HepG2 (cell line): ENCODE data around the gene HDLBP. TPM values are rescaled to one million over a fixed set of nuclear protein-coding genes. Genes with fewer than 3 reads are reported as not detected.

Source experiments
- ATAC-seq: fragments of 200-7000 bp; cut with Tn5 transposase; 3 replicates; pipeline ENCODE4 v1.9.1; 2020; ENCODE audit warnings: mild to moderate bottlenecking, moderate library complexity
- BruUV-seq: library from RNA; stranded (reverse); fragments of 400-500 nt; replicated peaks from 2 replicates; lab custom pipeline; 2021; lab: Mats Ljungman, UMichigan
- CTCF ChIA-PET: fragments of 300-600 bp; formaldehyde crosslinking; extraction: SDS; loops from one replicate; lab custom pipeline; 2021; ENCODE audit warnings: low total read pairs, inconsistent platforms, low intra/inter-chr PET ratio; lab: Yijun Ruan, JAX
- POLR2A ChIA-PET: fragments of 350-600 bp; sonication (Branson Sonifier 250); formaldehyde crosslinking; loops from one replicate; lab custom pipeline; 2020; ENCODE audit warnings: antibody characterized with exemption, inconsistent platforms; lab: Yijun Ruan, JAX
- DNase-seq: peaks from one replicate; pipeline ENCODE4 v3.0.0-alpha.2; 2015; ENCODE audit warnings: low spot score
- FAIRE-seq: peaks from 3 replicates; lab custom pipeline; 2011; peaks lifted over from hg19 to GRCh38; lab: Jason Lieb, UNC
- H2AFZ ChIP-seq: one replicate; pipeline ENCODE4 v1.6.1; 2011; ENCODE audit warnings: low read length, inconsistent platforms
- H3K27ac ChIP-seq: fragments of 300-600 bp; 3 replicates; pipeline ENCODE4 v1.8.0; 2011; ENCODE audit warnings: mixed run types, mild to moderate bottlenecking, mixed read lengths, low read length, inconsistent platforms; ENCODE audit not compliant: insufficient read depth; ENCODE audit errors: extremely low read length
- H3K27me3 ChIP-seq, 2 experiments: fragments of 200-600 bp in 1 of 2; 2 replicates in 1 of 2; 3 replicates in 1 of 2; pipeline versions ENCODE4 v1.6.0 to v1.8.0; 2011; ENCODE audit warnings: low read length in 2 of 2, mild to moderate bottlenecking in 2 of 2, moderate library complexity in 2 of 2, inconsistent platforms in 1 of 2; ENCODE audit not compliant: insufficient read depth in 2 of 2, control insufficient read depth in 1 of 2
- H3K36me3 ChIP-seq, 2 experiments: fragments of 200-600 bp in 1 of 2; replicated peaks in 1 of 2; 2 replicates in 1 of 2; 3 replicates in 1 of 2; pipeline versions ENCODE4 v1.5.1 to v1.8.0; 2011; ENCODE audit warnings: low read length in 2 of 2, inconsistent platforms in 1 of 2; ENCODE audit not compliant: insufficient read depth in 2 of 2, control insufficient read depth in 1 of 2
- H3K4me1 ChIP-seq: 2 replicates; pipeline ENCODE4 v1.5.1; 2012; ENCODE audit warnings: low read length, inconsistent platforms; ENCODE audit not compliant: insufficient read depth
- H3K4me2 ChIP-seq: 2 replicates; pipeline ENCODE4 v1.6.0; 2011; ENCODE audit warnings: low read depth, low read length, inconsistent platforms
- H3K4me3 ChIP-seq, 3 experiments: fragments of 200-600 bp in 1 of 3; sonication (generic), shearing (Covaris generic) in 1 of 3; replicated peaks in 1 of 3; 2 replicates each; pipeline ENCODE4 v1.5.1; 2011 to 2016; ENCODE audit warnings: low read length in 3 of 3, inconsistent platforms in 2 of 3, low read depth in 2 of 3, mild to moderate bottlenecking in 2 of 3, control low read depth in 1 of 3, mixed read lengths in 1 of 3; ENCODE audit not compliant: insufficient read depth in 1 of 3
- H3K79me2 ChIP-seq: one replicate; pipeline ENCODE4 v1.6.1; 2011; ENCODE audit warnings: low read length, inconsistent platforms; ENCODE audit not compliant: insufficient read depth
- H3K9ac ChIP-seq: 2 replicates; pipeline ENCODE4 v1.6.0; 2011; ENCODE audit warnings: mild to moderate bottlenecking, low read depth, low read length, inconsistent platforms; ENCODE audit not compliant: insufficient read depth
- H3K9me3 ChIP-seq: 2 replicates; pipeline ENCODE4 v1.5.1; 2012; ENCODE audit warnings: mild to moderate bottlenecking, low read length
- H4K20me1 ChIP-seq: 2 replicates; pipeline ENCODE4 v1.6.0; 2011; ENCODE audit warnings: inconsistent platforms, mild to moderate bottlenecking, low read length, moderate library complexity; ENCODE audit not compliant: insufficient read depth
- ELF4 ChIP-seq: sonication (generic); formaldehyde crosslinking; IDR thresholded peaks from 2 replicates; pipeline ENCODE4 v1.5.0; 2020; ENCODE audit warnings: missing genetic modification reagents, mild to moderate bottlenecking, moderate library complexity, borderline replicate concordance
- FIP1L1 ChIP-seq: fragments of 200-400 bp; formaldehyde crosslinking; IDR thresholded peaks from 2 replicates; pipeline ENCODE4 v1.6.1; 2018; ENCODE audit warnings: low read depth, mild to moderate bottlenecking, low read length, moderate library complexity, borderline replicate concordance; ENCODE audit not compliant: insufficient read depth
- KDM5A ChIP-seq: fragments of 200-600 bp; sonication (generic); IDR thresholded peaks from 2 replicates; pipeline ENCODE4 v1.7.0; 2018; ENCODE audit warnings: antibody characterized with exemption, mild to moderate bottlenecking, low read length, borderline replicate concordance
- PRDM4 ChIP-seq: sonication (generic); formaldehyde crosslinking; IDR thresholded peaks from 2 replicates; pipeline ENCODE4 v1.9.0; 2021; ENCODE audit warnings: missing genetic modification reagents, borderline replicate concordance
- REPIN1 ChIP-seq: sonication (generic); formaldehyde crosslinking; IDR thresholded peaks from 2 replicates; pipeline ENCODE4 v1.8.0; 2022; ENCODE audit warnings: missing genetic modification reagents, low read depth, mild to moderate bottlenecking, borderline replicate concordance
- SAFB2 ChIP-seq: sonication (generic); formaldehyde crosslinking; IDR thresholded peaks from 2 replicates; pipeline ENCODE4 v1.5.1; 2020; ENCODE audit warnings: missing genetic modification reagents, low read depth, mild to moderate bottlenecking, borderline replicate concordance
- SRF ChIP-seq: IDR thresholded peaks from 2 replicates; pipeline ENCODE4 v1.6.1; 2011; ENCODE audit warnings: mild to moderate bottlenecking, low read depth, low read length, moderate library complexity
- ZNF17 ChIP-seq: sonication (generic); formaldehyde crosslinking; IDR thresholded peaks from 2 replicates; pipeline ENCODE4 v1.5.0; 2020; ENCODE audit warnings: mild to moderate bottlenecking, missing genetic modification reagents
- ZNF24 ChIP-seq: fragments of 450-650 bp; IDR thresholded peaks from 2 replicates; pipeline ENCODE4 v1.6.1; 2017; ENCODE audit warnings: antibody characterized with exemption, mild to moderate bottlenecking
- ZNF264 ChIP-seq: sonication (generic); formaldehyde crosslinking; IDR thresholded peaks from 2 replicates; pipeline ENCODE4 v1.4.0; 2020; ENCODE audit warnings: missing genetic modification reagents
- ZNF432 ChIP-seq: sonication (generic); formaldehyde crosslinking; IDR thresholded peaks from 2 replicates; pipeline ENCODE4 v1.5.0; 2020; ENCODE audit warnings: missing genetic modification reagents, mild to moderate bottlenecking, borderline replicate concordance
- ZNF569 ChIP-seq: sonication (generic); formaldehyde crosslinking; IDR thresholded peaks from 2 replicates; pipeline ENCODE4 v1.5.0; 2020; ENCODE audit warnings: mild to moderate bottlenecking, missing genetic modification reagents, moderate library complexity, borderline replicate concordance
- ZNF616 ChIP-seq: sonication (generic); formaldehyde crosslinking; IDR thresholded peaks from 2 replicates; pipeline ENCODE4 v1.5.0; 2020; ENCODE audit warnings: low read depth, mild to moderate bottlenecking, missing genetic modification reagents
- ZNF749 ChIP-seq: sonication (generic); formaldehyde crosslinking; IDR thresholded peaks from 2 replicates; pipeline ENCODE4 v1.8.0; 2022; ENCODE audit warnings: mild to moderate bottlenecking, missing genetic modification reagents, moderate library complexity, borderline replicate concordance
- ZNF772 ChIP-seq: sonication (generic); formaldehyde crosslinking; IDR thresholded peaks from 2 replicates; pipeline ENCODE4 v1.5.0; 2020; ENCODE audit warnings: mild to moderate bottlenecking, missing genetic modification reagents
- WGBS: methylation state at CpG from one replicate; pipeline ENCODE4 v1.1.6; 2017; ENCODE audit warnings: low lambda C conversion rate; 5-methylcytosine and 5-hydroxymethylcytosine counted together
- in situ Hi-C: cut with HindIII; loops from 2 replicates; pipeline ENCODE4 v1.10.0; 2017; ENCODE audit warnings: low pct_unique_long_range_greater_than_20kb; ENCODE audit not compliant: extremely low pct_ligation_motif_present
- intact Hi-C: fragments of 100-400 bp; cut with micrococcal nuclease; formaldehyde crosslinking; loops from one replicate; pipeline ENCODE4 v1.10.0; 2022; ENCODE audit not compliant: unreplicated experiment
- polyA plus RNA-seq, 8 experiments: library from polyadenylated mRNA; depleted of rRNA in 3 of 8; stranded (reverse) in 7 of 8; unstranded in 1 of 8; fragments of >200 nt; fragmentation: Illumina TruSeq in 4 of 8; extraction: Trizol in 4 of 8; gene quantifications; 2 replicates each; pipeline versions ENCODE4 v1.2.1 to v1.2.3, GENCODE V29; 2011 to 2016; ENCODE audit warnings: low read depth in 4 of 8, missing spikeins in 1 of 8, mixed read lengths in 1 of 8; ENCODE audit not compliant: insufficient read depth in 1 of 8
- total RNA-seq, 5 experiments: library from RNA; depleted of rRNA; stranded (reverse); fragments of >200 nt; fragmentation: Illumina TruSeq; extraction: Trizol; gene quantifications; 2 replicates each; pipeline ENCODE4 v1.2.3, GENCODE V29; 2016; ENCODE audit warnings: low read depth in 1 of 5
- TF ChIP-seq, protein P1 (sequence below): sonication (generic); formaldehyde crosslinking; conservative IDR thresholded peaks from 2 replicates; pipeline ENCODE4 v1.4.0; 2020; ENCODE audit warnings: missing genetic modification reagents
- TF ChIP-seq, protein P2 (sequence below): sonication (generic); formaldehyde crosslinking; IDR thresholded peaks from 2 replicates; pipeline ENCODE4 v1.5.1; 2020; ENCODE audit warnings: mild to moderate bottlenecking, missing genetic modification reagents, borderline replicate concordance

The HDLBP gene
- total and polyA plus RNA-seq, 2 of the 13 experiments (the other 11 are each of a cell fraction or from before 2014, with no cell fraction given) = 464 to 707 TPM

DNA sequence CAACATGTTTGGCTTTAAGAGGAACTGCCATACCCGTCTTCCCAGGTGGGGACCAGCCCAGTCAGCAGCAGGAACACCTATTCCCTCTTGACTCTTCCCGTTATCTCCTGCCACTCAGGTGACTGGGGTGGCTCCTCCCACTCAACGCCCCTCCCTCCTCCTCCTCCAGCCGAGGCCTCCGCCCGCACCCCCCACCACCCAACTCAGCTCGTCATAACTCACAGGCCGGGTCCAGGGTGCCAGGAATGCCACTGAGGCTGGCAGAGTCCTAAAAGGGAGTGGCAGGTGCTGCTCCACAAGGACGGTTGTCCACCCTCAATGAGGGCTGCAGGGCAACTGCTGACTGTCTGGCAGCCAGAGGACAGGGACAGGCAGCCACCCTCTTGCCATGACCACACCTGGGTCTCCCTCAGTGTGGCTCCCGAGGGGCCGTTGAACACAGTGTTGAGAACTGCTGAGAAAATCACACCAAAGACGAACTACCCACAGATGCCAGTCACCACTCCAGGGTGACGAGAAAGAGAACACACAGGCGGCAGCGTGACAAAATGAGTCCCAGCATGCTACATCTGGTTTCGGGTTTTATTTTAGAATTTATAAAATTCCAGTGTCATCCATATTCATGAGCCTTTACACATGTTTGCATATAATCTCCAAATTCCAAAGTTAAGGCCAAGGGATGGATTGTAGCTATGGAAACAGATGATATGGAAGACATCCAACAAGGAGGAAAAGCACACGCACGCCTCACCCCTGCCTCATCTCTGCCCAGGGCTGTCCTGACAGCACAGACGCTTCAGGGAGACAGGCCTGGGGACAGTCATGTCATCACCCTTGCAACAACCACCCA, 88.5 kb downstream of the HDLBP start:
- Histone ChIP-seq H3K9me3 (no peaks in the 10 kb centered on the region), H3K79me2 (peaks cover 18% of the 10 kb centered on the region), H3K9ac (no peak overlapping the region), H2AFZ (no peak overlapping the region), H4K20me1 (peaks cover 36% of the 10 kb centered on the region; the same call in 1 of the 2 replicates), H3K4me3 (no peak overlapping the region), H3K27ac (no peak overlapping the region), H3K27me3 (no peaks in the 10 kb centered on the region), H3K4me2 (no peak overlapping the region), H3K36me3 (peaks cover 33 to 64% of the 10 kb centered on the region in 2 experiments), H3K4me1 (peaks cover 50% of the 10 kb centered on the region)
- intact Hi-C loops (loop anchor here (10.0 kb wide), 1 partner anchor 372 kb away; no protein-coding TSS in a partner anchor), in situ Hi-C loops (no loop called here)
- DNase-seq = no peak
- no TSS peak for BruUV-seq
- ATAC-seq = no peak
- POLR2A ChIA-PET = interaction anchor here (4.3 kb wide), 1 partner anchor 88 kb away, joined by 21 read pairs; the partner anchor contains the start of genes HDLBP and SEPTIN2
- CTCF ChIA-PET = no interaction called here
- FAIRE-seq = no peak
- 94% methylated on average over 19 of the region's 19 CpGs for WGBS
- TF ChIP-seq KDM5A (no peak), ZNF432 (CRISPR knock-in tag) (no peak), SAFB2 (CRISPR knock-in tag) (0 out of 2 replicates have a peak, but pooled peaks have one; percentile 36), ZNF749 (no peak), ZNF772 (CRISPR knock-in tag) (no peak), FIP1L1 (no peak), PRDM4 (no peak), ZNF569 (CRISPR knock-in tag) (no peak), ZNF24 (no peak), ZNF616 (CRISPR knock-in tag) (no peak), REPIN1 (CRISPR knock-in tag) (no peak), ELF4 (CRISPR knock-in tag) (no peak), ZNF17 (CRISPR knock-in tag) (no peak), SRF (no peak), ZNF264 (CRISPR knock-in tag) (no peak)
- TF ChIP-seq, protein P1, sequence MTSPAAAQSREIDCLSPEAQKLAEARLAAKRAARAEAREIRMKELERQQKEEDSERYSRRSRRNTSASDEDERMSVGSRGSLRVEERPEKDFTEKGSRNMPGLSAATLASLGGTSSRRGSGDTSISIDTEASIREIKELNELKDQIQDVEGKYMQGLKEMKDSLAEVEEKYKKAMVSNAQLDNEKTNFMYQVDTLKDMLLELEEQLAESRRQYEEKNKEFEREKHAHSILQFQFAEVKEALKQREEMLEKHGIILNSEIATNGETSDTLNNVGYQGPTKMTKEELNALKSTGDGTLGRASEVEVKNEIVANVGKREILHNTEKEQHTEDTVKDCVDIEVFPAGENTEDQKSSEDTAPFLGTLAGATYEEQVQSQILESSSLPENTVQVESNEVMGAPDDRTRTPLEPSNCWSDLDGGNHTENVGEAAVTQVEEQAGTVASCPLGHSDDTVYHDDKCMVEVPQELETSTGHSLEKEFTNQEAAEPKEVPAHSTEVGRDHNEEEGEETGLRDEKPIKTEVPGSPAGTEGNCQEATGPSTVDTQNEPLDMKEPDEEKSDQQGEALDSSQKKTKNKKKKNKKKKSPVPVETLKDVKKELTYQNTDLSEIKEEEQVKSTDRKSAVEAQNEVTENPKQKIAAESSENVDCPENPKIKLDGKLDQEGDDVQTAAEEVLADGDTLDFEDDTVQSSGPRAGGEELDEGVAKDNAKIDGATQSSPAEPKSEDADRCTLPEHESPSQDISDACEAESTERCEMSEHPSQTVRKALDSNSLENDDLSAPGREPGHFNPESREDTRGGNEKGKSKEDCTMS (CRISPR knock-in tag) = no peak
- TF ChIP-seq, protein P2, sequence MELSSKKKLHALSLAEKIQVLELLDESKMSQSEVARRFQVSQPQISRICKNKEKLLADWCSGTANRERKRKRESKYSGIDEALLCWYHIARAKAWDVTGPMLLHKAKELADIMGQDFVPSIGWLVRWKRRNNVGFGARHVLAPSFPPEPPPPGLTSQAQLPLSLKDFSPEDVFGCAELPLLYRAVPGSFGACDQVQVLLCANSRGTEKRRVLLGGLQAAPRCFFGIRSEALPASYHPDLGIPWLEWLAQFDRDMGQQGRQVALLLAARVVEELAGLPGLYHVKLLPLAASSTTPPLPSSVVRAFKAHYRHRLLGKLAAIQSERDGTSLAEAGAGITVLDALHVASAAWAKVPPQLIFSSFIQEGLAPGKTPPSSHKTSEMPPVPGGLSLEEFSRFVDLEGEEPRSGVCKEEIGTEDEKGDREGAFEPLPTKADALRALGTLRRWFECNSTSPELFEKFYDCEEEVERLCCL (CRISPR knock-in tag) = no peak
